Measurements from ENCODE around the gene RALGPS1. TPM values are rescaled to one million over a fixed set of nuclear protein-coding genes. Genes with fewer than 3 reads are reported as not detected.

The RALGPS1 gene
- total and polyA plus RNA-seq, 2 of the 13 experiments (the other 11 are each of a cell fraction or from before 2014, with no cell fraction given), result 3.7 to 6.5 TPM

- Histone ChIP-seq H3K4me2 (ENCODE audit: low read depth, low read length) (peak overlapping the region; percentile 74), H2AFZ (ENCODE audit: low read length) (no peak overlapping the region), H3K4me3 (replicated peaks in 1 of 3; ENCODE audit: insufficient read depth in 1 of 3, low read depth in 2 of 3, low read length in 3 of 3) (peak overlapping the region in 2 of 3 experiments; percentile 3 to 45; a peak in 2 of 6 replicates), H3K79me2 (ENCODE audit: insufficient read depth, low read length) (no peaks in the 10 kb centered on the region), H3K27ac (ENCODE audit: extremely low read length, insufficient read depth, low read length) (peak overlapping the region; percentile 81), H3K9ac (ENCODE audit: insufficient read depth, low read depth, low read length) (peak overlapping the region; percentile 66; the same call in 1 of the 2 replicates), H3K27me3 (ENCODE audit: control insufficient read depth in 1 of 2, insufficient read depth in 2 of 2, low read length in 2 of 2) (no peaks in the 10 kb centered on the region), H3K9me3 (ENCODE audit: low read length) (no peaks in the 10 kb centered on the region), H3K4me1 (ENCODE audit: insufficient read depth, low read length) (peaks cover 83% of the 10 kb centered on the region), H3K36me3 (replicated peaks in 1 of 2; ENCODE audit: control insufficient read depth in 1 of 2, insufficient read depth in 2 of 2, low read length in 2 of 2) (no peaks in the 10 kb centered on the region; a peak in 1 of 5 replicates), H4K20me1 (ENCODE audit: insufficient read depth, low read length) (no peaks in the 10 kb centered on the region)
- FAIRE-seq (no peak), DNase-seq (ENCODE audit: low spot score) (no peak), ATAC-seq (no peak)
- BruUV-seq (replicated peaks), result no TSS peak
- ChIA-PET CTCF (ENCODE audit: low intra/inter-chr PET ratio, low total read pairs) (no interaction called here), POLR2A (interaction anchor here (1.0 kb wide), 1 partner anchor 15 kb away, joined by 3 read pairs; the partner anchor contains the start of gene ANGPTL2)
- in situ Hi-C loops (cut with HindIII; ENCODE audit: extremely low pct_ligation_motif_present, low pct_unique_long_range_greater_than_20kb) (no loop called here), intact Hi-C loops (cut with micrococcal nuclease; ENCODE audit: unreplicated experiment) (no loop called here)
- TF ChIP-seq TCF12 (IDR thresholded peaks at IDR 0.05) (no peak), TCF12 (CRISPR knock-in tag; IDR thresholded peaks at IDR 0.05) (0 out of 2 replicates have a peak, but pooled peaks have one; percentile 53), ZNF331 (CRISPR knock-in tag; IDR thresholded peaks at IDR 0.05) (no peak), ZNF687 (CRISPR knock-in tag; IDR thresholded peaks at IDR 0.05) (peak; percentile 57), ZNF589 (CRISPR knock-in tag; conservative IDR thresholded peaks at IDR 0.05) (no peak), ZNF513 (CRISPR knock-in tag; conservative IDR thresholded peaks at IDR 0.05) (no peak), ZBTB38 (CRISPR knock-in tag; IDR thresholded peaks at IDR 0.05) (peak; percentile 89; the same call in 1 of the 2 replicates), MTERF4 (CRISPR knock-in tag; IDR thresholded peaks at IDR 0.05) (0 out of 2 replicates have a peak, but pooled peaks have one; percentile 22), MXD1 (CRISPR knock-in tag; IDR thresholded peaks at IDR 0.05) (0 out of 2 replicates have a peak, but pooled peaks have one; percentile 30), EHMT2 (IDR thresholded peaks at IDR 0.05; ENCODE audit: borderline replicate concordance, low read depth, low read length) (no peak), NR2F6 (IDR thresholded peaks at IDR 0.05) (no peak), NR2F6 (CRISPR knock-in tag; IDR thresholded peaks at IDR 0.05) (no peak), ZNF816 (CRISPR knock-in tag; IDR thresholded peaks at IDR 0.05; ENCODE audit: borderline replicate concordance) (no peak)
- WGBS (ENCODE audit: low lambda C conversion rate), result 96% methylated on average over 33 of the region's 38 CpGs
Observed at GRCh38 chr9:127107929-127108876, 193.6 kb downstream of the RALGPS1 start.

All from HepG2 (cell line).